NCI-H1694 treated with DMSO at 0.1 percent for 48 hours (cell line): ENCODE measurements around the gene SMTN.
"Not testable (repeated sequence)": the region's sequence is repeated elsewhere in the genome, so short reads cannot be mapped to it uniquely, and the experiment has no call there.

Source experiments
- DNase-seq: peaks from one replicate; lab custom pipeline; 2025; lab: John Stamatoyannopoulos, UW

SMTN gene

GRCh38 chr22:31073125-31073524 lies 8.0 kb upstream of the SMTN start:
- DNase-seq: not testable (repeated sequence)

DNA sequence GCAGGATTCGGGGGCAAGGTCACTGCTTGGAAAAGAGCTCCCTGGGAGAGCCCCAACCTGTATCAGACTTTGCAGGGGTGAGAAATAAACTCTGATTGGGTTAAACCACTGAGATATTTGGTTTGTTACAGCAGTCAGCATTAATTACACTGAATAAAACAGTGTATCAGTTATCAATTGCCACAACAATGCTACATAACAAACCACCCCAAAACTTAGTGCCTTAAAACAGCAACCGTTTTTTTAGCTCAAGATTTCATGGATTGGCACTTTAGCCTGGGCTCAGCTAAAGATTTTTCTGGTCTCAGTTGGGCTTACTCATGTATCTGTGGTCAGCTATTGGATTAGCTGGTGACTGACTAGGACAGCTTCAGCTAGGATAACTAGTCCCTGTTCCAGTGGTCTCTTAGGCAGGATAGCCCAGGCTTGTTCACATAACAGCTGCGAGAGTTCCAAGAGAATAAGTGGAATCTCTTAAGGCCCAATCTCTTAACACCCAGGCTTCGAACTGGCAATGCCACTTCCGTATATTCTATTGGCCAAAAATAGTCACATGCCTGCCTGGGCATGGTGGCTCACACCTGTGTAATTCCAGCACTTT lies 7.5 kb upstream of the SMTN start:
- DNase-seq: not testable (repeated sequence)

DNA sequence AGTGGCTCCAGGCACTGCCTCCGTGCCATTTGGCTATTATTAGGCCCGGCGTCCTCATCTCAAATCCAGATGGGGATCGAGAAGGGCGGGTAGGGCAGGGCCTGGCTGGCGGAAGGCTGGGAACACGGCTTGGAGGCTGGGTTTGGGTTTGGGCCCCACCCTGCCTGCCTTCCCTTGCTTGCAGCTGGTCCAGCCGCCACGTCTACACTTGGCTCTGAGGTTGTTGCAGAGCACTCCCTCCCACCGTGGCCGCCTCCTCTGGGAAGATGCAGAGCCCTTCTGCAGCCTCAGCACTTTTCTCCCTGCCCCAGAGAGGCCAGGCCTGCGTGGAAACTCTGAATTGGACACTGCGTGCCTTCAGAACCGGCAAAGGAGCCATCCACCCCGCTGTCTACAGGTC lies 5.2 kb upstream of the SMTN start:
- no peak for DNase-seq

GRCh38 chr22:31077681-31078080 lies 3.4 kb upstream of the SMTN start:
- DNase-seq: no peak

DNA sequence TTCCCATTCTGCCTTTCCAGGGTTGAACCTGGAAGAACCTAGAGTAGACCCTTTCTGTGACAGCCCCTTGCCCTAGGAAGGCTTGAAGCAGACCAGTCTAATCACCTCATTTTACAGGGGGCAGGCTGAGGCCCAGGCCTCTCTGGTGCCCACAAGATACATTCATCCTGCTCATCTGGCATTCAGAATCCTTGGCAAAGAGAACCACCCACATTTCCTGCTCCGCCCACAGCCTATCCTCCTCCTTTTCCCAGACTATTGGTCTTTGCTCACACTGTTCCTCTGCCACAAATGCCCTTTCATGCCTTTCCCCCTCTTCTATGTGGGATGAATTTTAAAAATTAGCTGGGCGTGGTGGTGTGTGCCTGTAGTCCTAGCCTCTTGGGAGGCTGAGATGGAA lies 2.7 kb upstream of the SMTN start:
- not testable (repeated sequence) for DNase-seq

DNA sequence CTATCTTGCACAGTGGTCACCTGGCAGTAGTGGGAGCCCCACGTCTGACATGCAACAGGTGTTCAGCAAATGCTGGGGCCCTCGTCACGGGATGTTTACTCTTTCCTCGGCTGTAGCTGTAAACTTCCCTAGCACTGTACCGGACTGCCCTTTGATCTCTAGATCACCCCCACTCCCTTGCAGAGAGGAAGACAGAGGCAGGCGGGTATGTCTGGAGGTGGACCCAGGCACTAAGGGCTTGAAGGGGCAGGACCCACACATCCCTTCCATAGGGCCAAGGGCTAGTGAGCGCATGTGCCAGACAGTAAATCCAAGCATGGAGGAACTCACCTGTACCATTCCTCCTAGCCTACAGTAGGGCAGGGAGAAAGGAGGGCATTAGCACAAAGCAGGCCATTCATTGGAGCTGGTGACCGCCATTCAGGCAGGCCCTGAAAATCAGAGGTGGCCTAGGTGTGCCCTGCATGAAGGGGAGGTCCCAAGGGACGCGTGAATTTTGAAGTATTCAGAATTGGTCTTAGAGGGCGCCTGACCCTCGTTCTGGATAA lies 1.9 kb upstream of the SMTN start:
- DNase-seq: no peak

GRCh38 chr22:31080164-31080847 lies 812 bp upstream of the SMTN start:
- peak; percentile 35 for DNase-seq

GRCh38 chr22:31081963-31082605 lies 966 bp downstream of the SMTN start:
- no peak for DNase-seq

GRCh38 chr22:31082606-31083376 lies 1.7 kb downstream of the SMTN start:
- DNase-seq: peak; percentile 12

DNA sequence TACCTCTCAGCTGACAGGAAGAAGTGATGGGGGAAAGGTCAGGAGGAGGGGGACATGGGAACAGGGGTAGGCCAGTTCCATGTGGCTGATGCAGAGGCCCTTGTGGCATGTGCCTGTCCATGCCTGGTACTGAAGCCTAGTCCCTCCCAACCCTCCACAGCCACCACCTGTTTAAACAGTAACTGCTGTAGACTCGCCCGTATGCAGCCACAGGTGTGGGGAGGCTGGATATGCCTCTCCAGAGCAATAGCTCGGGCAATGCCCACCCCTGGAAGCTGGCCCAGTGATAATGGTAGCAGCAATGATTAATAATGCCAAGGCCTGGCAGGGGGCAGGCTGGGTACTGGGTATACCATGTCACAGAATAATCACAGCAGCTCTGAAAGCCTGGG lies 2.3 kb downstream of the SMTN start:
- DNase-seq: no peak

DNA sequence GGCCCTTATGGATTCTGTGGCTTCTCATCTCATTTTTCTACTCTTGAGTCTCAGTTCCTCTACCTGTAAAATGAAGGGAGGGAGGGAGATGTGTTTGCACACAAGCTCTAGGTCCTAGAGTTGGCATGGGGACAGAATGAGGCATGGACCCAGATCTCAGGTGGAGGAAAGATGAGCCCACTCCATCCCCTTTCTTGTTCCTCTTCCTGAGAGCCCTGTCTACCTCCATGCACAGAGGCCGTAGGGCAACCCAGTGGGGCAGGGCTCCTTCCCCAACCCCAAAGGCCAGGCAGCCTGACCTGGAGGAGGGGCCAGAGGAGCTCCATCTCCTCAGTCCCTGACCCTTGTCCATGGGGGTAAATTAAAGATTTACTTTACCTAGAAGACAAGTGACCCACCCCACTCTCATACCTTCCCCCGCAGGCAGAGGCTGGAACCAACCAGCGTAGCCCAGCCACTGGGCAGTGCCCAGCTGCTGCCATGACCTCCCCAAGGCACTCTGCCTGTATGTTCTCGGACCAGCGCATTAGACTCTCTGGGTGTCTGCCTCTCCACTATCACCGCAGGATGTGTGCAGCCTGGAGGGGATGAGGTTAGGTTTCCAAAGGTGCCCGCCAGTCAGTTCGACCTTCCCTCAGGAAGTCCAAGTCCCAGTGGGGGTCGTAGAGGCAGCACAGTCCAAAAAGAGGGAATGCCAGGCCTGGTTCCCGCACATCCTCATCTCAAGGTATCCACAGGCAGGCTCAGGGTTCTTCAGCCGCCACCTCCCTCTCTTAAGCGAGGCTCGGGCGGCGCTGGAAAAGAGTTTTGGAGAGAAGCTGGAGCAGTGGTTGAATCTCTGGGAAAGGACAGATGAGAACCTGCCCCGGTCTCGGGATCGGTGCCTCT lies 3.0 kb downstream of the SMTN start:
- no peak for DNase-seq

GRCh38 chr22:31084811-31085492 lies 3.8 kb downstream of the SMTN start:
- no peak for DNase-seq

- no peak for DNase-seq
Observed at GRCh38 chr22:31085493-31085824, 4.3 kb downstream of the SMTN start.

- DNase-seq: no peak
Observed at GRCh38 chr22:31085928-31086327, 4.8 kb downstream of the SMTN start.

- DNase-seq: no peak
Observed at GRCh38 chr22:31086703-31087330, 5.7 kb downstream of the SMTN start.

GRCh38 chr22:31087744-31088215 lies 6.7 kb downstream of the SMTN start:
- DNase-seq: no peak

DNA sequence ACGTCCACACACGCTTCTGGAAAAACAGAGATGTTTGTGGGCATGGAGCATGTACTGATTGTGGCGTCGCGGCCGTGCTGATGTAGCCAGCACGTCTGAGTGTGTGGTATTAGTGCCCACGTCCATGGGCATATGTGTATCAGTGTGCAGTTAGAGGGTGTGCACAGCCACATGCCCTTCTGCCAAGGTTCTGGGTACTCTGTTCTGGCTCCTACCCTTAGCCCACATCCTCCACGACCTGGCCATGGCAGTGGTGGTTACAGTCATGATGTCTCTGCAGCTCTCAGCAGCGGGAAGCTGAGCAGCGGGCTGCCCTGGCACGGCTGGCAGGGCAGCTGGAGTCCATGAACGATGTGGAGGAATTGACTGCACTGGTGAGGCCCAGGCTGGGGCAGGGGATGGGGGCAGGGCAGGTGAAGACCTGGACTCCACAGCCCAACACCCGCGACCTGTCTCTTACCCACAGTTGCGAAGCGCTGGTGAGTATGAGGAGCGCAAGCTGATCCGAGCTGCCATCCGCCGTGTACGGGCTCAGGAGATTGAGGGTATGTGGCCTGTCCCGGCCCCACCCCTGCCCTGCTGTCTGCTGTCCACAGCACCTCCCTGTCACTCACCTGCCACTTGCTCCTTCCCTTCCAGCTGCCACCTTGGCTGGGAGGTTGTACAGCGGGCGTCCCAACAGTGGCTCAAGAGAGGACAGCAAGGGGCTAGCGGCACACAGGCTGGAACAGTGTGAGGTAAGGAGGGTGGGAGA lies 7.3 kb downstream of the SMTN start:
- DNase-seq: no peak

- peak; percentile 15 for DNase-seq
Observed at GRCh38 chr22:31089160-31090100, 8.3 kb downstream of the SMTN start.
